ENCODE data around the gene GNG2. TPM values are rescaled to one million over a fixed set of nuclear protein-coding genes. Genes with fewer than 3 reads are reported as not detected.

GNG2 gene
- polyA plus RNA-seq, 1 of the 3 experiments (the other 2 are of a cell fraction): 17.8 TPM

DNA sequence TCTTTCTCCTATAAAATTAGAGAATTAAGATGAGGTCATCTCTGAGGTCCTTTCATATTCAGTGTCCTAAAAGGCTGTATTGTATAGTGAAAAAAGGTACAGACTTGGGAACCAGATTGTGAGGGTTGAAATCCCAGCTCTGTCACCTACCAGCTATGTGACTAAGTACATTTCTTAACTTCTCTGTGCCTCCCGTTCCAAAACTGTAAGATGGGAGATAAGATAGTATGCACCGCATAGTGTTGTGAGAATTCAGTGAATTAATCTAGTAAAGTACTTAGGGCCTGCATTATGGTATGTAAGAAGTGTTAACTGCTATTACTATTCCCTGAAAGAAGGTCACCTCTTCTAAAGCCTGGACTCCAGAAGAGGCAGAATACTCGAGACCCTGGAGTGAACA lies 60.6 kb downstream of the GNG2 start:
- Histone ChIP-seq H3K27ac (ENCODE audit: low read depth in 2 of 2, low read length in 1 of 2) (no peak overlapping the region), H3F3A (replicated peaks; ENCODE audit: insufficient read depth) (no peaks in the 10 kb centered on the region), H3K4me1 (ENCODE audit: control insufficient read depth in 1 of 2, insufficient read depth in 2 of 2, low read depth in 1 of 2, low read length in 1 of 2) (peaks cover 0 to 13% of the 10 kb centered on the region in 2 experiments; a peak in 3 of 4 replicates), H4K20me1 (ENCODE audit: insufficient read depth) (no peaks in the 10 kb centered on the region), H3K9me3 (no peaks in the 10 kb centered on the region), H3K27me3 (ENCODE audit: insufficient read depth) (no peaks in the 10 kb centered on the region), H3K4me2 (no peak overlapping the region), H3K9ac (no peak overlapping the region), H3K79me2 (ENCODE audit: insufficient read depth) (no peaks in the 10 kb centered on the region), H3K36me3 (replicated peaks in 1 of 2; ENCODE audit: control insufficient read depth in 1 of 2, insufficient read depth in 2 of 2, low read length in 1 of 2) (no peaks in the 10 kb centered on the region), H2AFZ (ENCODE audit: low read depth) (no peak overlapping the region), H3K9me2 (no peaks in the 10 kb centered on the region), H3K4me3 (ENCODE audit: low read depth in 2 of 2, low read length in 1 of 2) (no peak overlapping the region)
- ChIA-PET POLR2A (no interaction called here), CTCF (interaction anchor here (0.7 kb wide), 1 partner anchor 57 kb away, joined by 3 read pairs; no protein-coding TSS in a partner anchor)
- WGBS (ENCODE audit: low lambda C conversion rate): 55% methylated on average over 3 of the region's 3 CpGs
- TF ChIP-seq EZH2phosphoT487 (IDR thresholded peaks at IDR 0.05; ENCODE audit: borderline replicate concordance, low read depth) (no peak), NFIC (IDR thresholded peaks at IDR 0.05; ENCODE audit: borderline replicate concordance) (no peak), ZBTB33 (IDR thresholded peaks at IDR 0.05; ENCODE audit: borderline replicate concordance, low read depth) (no peak), CHD2 (IDR thresholded peaks at IDR 0.05; ENCODE audit: low read length, partially characterized antibody) (no peak), ELF1 (IDR thresholded peaks at IDR 0.05) (no peak), POLR2AphosphoS5 (IDR thresholded peaks at IDR 0.05; ENCODE audit: low read depth, low read length) (no peak), RCOR1 (IDR thresholded peaks at IDR 0.05; ENCODE audit: low read length) (no peak), NRF1 (IDR thresholded peaks at IDR 0.05; ENCODE audit: low read depth, low read length) (no peak), TCF12 (IDR thresholded peaks at IDR 0.05) (no peak), TAF1 (IDR thresholded peaks at IDR 0.05; ENCODE audit: borderline replicate concordance, low read depth, low read length) (no peak)
- DNase-seq: no peak

DNA sequence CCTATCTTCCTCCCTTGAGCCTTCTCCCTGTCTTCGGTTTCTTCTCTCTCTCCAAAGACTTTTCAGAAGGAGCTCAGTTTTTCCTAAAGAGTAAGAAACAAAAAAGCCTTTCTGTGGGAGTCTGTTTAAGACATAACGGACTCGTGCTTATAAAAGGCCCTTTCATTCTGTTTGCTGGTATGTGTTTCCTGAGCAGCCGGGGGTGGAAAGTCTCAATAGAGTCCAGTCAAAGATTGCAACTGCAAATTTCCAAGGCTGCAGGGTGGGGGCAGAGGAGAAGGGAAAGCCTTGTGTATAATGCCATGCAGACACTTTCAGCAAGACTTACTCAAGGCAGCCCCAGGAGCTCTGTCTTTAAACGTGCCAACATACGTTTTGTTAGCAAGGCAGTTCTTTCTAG lies 62.2 kb downstream of the GNG2 start:
- no peak overlapping the region for H3K9ac ChIP-seq
- H3K36me3 ChIP-seq (replicated peaks in 1 of 2; ENCODE audit: control insufficient read depth in 1 of 2, insufficient read depth in 2 of 2, low read length in 1 of 2): no peaks in the 10 kb centered on the region
- DNase-seq: no peak
- CTCF ChIA-PET: interaction anchor here (0.7 kb wide), 1 partner anchor 18 kb away, joined by 3 read pairs; no protein-coding TSS in a partner anchor
- no peak for TF ChIP-seq SMC3 (IDR thresholded peaks at IDR 0.05; ENCODE audit: low read depth, low read length)
- no peak for TF ChIP-seq TCF12 (IDR thresholded peaks at IDR 0.05)
- no peak for TF ChIP-seq FOSL2 (IDR thresholded peaks at IDR 0.05; ENCODE audit: borderline replicate concordance, low read depth)
- no peak for TF ChIP-seq USF2 (IDR thresholded peaks at IDR 0.05; ENCODE audit: borderline replicate concordance, low read depth, low read length)
- no peak for TF ChIP-seq NRF1 (IDR thresholded peaks at IDR 0.05; ENCODE audit: low read depth, low read length)
- TF ChIP-seq USF1 (IDR thresholded peaks at IDR 0.05; ENCODE audit: borderline replicate concordance, low read depth): no peak
- TF ChIP-seq EZH2phosphoT487 (IDR thresholded peaks at IDR 0.05; ENCODE audit: borderline replicate concordance, low read depth): no peak
- TF ChIP-seq RAD21 (IDR thresholded peaks at IDR 0.05; ENCODE audit: low read length): no peak
- TF ChIP-seq SIN3A (IDR thresholded peaks at IDR 0.05; ENCODE audit: borderline replicate concordance, low read depth, low read length): no peak
- TF ChIP-seq ZBTB33 (IDR thresholded peaks at IDR 0.05; ENCODE audit: borderline replicate concordance, low read depth): no peak
- no peak for TF ChIP-seq JUND (IDR thresholded peaks at IDR 0.05)
- TF ChIP-seq FOXJ3 (CRISPR knock-in tag; IDR thresholded peaks at IDR 0.05): no peak
- no peak overlapping the region for H3K4me3 ChIP-seq (ENCODE audit: low read depth in 2 of 2, low read length in 1 of 2)
- H4K20me1 ChIP-seq (ENCODE audit: insufficient read depth): no peaks in the 10 kb centered on the region
- POLR2A ChIA-PET: no interaction called here
- no peaks in the 10 kb centered on the region for H3K79me2 ChIP-seq (ENCODE audit: insufficient read depth)
- no peaks in the 10 kb centered on the region for H3K27me3 ChIP-seq (ENCODE audit: insufficient read depth)
- H2AFZ ChIP-seq (ENCODE audit: low read depth): no peak overlapping the region
- H3K4me1 ChIP-seq (ENCODE audit: control insufficient read depth in 1 of 2, insufficient read depth in 2 of 2, low read depth in 1 of 2, low read length in 1 of 2): peaks cover 0 to 5% of the 10 kb centered on the region in 2 experiments; a peak in 2 of 4 replicates
- H3K9me3 ChIP-seq: no peaks in the 10 kb centered on the region
- WGBS (ENCODE audit: low lambda C conversion rate): 89% methylated on average over 6 of the region's 6 CpGs
- H3F3A ChIP-seq (replicated peaks; ENCODE audit: insufficient read depth): no peaks in the 10 kb centered on the region
- H3K4me2 ChIP-seq: peak overlapping the region; percentile 38; the same call in 1 of the 2 replicates
- H3K27ac ChIP-seq (ENCODE audit: low read depth in 2 of 2, low read length in 1 of 2): peak overlapping the region in 1 of 2 experiments; percentile 19; a peak in 1 of 4 replicates
- H3K9me2 ChIP-seq: no peaks in the 10 kb centered on the region

Data from SK-N-SH (cell line).